ENCODE measurements around the gene MINAR2.

MINAR2 gene, protein sequence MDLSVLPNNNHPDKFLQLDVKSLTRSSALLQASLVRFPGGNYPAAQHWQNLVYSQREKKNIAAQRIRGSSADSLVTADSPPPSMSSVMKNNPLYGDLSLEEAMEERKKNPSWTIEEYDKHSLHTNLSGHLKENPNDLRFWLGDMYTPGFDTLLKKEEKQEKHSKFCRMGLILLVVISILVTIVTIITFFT

DNA sequence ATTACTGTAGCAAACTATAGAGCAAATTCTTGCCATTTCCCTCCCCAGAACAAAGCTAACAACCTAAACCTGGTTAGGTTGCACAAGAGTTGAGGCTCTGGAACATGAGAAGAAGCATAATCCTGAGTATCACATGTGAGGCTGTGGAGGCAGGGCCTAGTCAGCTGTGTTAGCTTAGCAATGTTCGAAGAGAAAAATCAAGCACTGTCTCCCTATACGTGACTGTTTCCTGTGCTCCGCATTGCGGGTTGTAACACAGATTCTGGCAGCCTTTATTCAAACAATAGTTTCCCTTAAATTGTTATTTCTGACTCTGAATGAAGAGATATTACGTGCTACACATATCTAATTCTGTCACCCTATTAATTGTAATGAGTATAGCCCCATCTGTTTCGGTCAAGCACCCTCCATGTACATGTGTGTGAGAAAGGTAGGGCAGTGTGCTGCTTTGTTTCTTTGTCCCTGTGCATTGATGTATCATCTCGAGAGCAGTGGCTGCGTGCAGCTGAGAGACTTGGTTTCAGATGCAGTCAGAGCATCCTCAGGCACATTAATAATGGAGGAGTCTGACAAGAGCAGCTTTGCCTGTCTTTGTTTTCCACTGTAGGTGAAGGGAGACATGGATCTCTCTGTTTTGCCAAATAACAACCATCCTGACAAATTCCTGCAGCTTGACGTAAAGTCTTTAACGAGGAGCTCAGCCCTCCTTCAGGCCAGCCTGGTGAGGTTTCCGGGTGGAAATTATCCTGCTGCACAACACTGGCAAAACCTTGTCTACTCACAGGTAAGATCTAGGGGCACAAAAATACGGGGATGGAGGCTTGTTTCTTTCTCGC, at the start of gene MINAR2:
Gene MINAR2 (plus strand): TSS at position 523 of the 836 bp plus-strand sequence. CDS start 97 bp downstream, at position 620.
- no peak for DNase-seq

DNA sequence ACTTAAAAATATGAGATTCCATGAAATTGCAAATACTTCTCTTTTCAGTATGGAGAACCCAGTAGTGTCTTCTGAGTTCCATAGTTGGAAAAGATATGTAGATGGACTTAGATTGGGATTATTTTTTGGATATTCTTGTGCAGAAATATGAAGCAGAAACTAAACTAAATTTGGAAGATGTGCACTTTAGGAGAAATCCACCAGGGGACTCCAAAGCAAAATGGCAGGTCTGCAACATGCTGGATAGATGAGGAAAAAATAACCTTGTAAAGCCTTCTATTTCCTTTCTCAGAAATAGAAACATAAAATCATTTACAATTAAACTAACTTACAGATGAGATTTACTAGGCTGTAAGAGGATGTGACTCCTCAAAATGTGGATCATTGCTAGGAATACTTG, 49.2 kb upstream of the MINAR2 start:
- no peak for DNase-seq

DNA sequence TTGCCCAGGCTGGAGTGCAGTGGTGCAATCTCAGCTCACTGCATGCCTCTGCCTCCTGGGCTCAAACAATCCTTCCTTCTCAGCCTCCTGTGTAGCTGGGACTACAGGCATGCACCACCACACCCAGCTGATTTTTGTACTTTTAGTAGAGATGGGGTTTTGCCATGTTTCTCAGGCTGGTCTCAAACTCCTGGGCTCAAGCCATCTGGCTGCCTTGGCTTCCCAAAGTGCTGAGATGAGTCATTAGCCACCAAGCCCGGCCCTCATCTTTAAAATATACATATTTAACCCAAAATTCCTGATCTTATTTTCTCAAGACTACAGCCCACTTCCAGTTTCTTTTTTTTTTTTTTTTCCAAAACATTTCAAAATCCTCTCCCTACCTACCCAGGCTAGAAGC, 31.7 kb upstream of the MINAR2 start:
- no peak for DNase-seq

DNA sequence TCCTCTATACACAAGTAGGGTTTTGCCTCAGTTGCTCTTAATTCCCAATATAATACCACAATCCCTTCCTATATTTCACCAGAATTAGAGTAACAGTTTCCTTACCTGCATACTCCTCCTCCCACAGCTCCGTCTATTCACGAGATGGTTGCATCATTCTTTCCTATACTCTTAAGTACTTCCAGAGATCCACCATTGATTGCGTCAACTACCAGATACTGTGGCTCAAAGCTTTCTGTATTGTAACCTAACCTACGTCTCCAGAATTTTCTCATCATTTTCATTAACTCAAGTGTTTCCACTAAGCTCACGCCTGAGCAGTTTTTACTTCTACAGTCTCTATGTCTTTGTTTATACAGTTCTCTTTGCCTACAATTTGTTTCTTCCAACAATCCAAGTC, 31.2 kb upstream of the MINAR2 start:
- no peak for DNase-seq

DNA sequence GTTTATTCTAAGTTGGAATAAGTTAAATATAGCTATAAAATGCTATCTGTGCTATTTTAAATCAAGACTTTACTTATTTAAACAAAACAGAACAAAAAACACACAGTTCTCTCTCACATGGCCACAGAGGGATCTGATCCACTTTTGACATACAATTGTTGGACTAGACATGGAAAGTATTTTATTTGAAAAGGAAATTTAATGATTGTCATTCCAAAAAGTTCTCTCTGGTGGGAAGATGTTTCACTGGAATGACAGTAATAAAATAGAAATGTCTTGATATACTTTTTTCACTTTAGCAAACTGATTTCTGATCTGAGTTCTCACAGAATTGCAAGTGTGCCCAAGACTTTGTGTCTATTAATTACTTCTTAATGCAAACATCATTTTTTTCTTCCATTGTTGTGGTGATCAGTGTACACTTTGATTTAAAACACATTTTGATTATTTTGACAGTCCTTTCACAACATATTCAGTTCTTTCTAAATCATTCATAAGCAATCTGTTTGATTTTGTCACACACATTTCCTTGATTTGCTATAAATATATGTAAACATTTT, 30.1 kb upstream of the MINAR2 start:
- no peak for DNase-seq

DNA sequence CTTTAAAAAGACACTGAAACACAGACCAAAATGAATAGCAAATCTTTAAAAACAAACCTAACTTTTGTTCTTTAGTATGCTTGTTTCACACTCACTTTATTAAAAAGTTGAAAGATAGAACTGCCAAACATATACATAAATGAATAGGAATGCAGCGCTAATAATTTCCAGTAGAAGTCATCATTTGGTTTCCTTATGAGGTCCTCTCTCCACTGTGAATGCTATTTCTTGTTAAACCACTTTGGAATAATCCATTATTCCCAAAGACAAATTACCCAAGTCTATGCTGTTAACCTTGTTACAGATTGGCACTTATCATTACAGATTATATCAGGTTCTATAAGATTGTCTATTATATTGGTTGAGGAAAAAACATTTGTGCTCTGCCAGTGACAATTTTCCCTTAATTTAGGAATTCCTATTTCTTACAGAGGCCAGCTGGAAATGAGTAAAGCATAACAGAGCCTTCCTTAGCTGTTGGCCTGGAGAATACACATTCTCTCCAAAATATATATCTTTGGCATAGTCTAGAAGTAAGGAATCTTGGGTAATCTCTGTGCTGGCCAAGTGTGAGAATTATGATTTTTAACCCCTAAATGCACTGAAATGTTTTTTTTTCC, 29.3 kb upstream of the MINAR2 start:
- DNase-seq: no peak

DNA sequence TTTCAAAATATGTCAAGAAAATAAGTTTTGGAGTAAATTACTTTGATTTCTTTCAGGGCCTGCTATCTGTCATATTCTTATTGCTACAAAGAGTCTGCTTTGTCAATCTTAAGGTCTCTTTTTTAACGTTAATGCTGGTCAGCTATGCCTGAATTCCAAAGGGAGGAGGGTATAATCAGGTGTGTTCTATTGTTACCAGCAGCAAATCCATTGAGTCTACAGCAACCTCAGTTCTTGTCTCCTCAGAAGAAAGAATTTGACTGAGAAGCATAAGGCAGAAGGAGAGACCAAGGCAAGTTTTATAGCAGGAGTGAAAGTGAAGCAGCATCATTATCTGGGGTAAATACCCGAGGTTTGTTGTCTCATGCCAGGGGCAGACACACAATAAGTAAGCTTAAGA, 23.7 kb upstream of the MINAR2 start:
- DNase-seq: no peak

DNA sequence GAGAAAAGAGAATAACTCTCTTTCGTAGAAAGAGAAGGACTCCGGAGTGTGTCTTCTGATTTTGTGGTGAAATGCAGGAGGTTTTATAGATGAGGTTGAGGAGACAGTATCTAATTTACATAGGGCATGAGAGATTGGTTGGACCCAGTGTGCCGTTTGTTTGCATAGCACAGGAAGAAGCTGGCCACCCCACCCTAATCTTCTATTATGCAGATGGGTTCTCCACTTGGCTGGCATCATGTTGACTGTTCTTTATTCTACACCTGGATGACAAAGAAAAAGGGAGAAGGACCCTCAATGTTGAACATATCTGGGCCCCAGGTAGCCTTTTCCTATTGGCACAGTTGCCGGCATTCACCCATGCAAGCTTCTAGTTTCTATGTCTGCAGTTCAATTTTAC, 23.2 kb upstream of the MINAR2 start:
- no peak for DNase-seq

DNA sequence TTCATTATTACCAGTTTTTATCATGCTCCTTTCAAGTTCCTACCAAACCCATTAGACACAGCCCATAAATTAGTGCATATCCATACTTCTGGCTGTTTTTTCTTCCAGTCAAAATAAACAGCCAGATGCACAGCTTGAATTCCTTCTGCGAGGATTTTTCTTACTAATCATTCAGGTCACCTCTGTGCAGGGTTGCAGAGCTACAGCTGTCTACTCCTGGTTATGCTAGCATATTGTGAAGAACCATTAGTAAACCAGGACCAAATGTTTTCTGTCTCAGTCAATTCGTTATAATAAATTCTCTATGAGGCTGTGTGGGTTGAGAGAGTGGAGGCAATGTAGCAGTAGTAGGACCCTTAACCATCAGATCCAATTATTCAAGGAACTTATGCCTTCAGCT, 8.1 kb upstream of the MINAR2 start:
- no peak for DNase-seq

DNA sequence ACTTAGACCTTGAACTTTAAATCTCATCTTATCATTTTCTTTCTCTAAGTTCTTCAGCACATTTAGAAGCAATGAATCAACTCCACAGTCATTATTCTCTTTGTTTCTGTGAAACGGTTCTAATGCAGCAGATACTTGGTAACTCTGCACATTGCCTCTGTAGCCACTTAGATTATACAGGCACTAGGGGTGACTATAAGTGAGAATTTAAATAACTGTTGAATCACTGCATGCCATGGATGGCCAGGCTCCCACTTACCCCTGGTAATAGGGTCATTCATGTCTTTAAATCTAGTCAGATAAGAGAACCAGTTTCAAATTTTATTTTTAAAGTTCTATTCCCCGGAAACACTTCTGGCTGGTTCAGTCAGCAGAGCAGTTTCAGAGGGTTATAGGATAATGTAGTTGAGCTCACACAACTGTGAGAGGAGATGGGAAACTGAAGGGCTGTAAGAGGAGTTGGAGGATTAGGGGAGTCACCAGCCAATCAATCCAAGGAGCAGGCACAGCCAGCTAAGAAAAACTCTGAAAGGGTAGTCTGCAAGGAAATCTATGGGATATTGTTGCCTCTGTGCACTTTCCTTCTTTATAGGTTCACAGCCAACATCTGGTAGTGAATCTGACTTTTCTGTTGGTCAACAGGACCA, 4.2 kb upstream of the MINAR2 start:
- no peak for DNase-seq

DNA sequence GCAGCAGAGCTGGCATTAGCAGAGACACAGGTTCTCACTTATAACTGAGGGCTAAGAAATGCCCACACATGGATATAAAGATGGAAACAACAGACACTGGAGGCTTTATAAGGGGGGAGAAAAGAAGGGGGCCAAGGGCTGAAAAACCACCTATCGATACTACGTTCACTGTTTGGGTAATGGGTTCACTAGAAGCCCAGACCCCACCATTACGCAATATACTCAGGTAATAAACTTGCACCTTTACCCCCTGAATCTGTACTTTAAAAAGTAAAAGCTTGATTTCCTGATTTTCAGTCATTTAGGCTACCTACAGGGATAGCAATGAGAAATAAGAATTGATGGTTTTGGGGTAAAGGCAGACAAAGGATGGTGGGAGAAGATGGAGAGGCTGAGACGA, 1.9 kb upstream of the MINAR2 start:
- no peak for DNase-seq

DNA sequence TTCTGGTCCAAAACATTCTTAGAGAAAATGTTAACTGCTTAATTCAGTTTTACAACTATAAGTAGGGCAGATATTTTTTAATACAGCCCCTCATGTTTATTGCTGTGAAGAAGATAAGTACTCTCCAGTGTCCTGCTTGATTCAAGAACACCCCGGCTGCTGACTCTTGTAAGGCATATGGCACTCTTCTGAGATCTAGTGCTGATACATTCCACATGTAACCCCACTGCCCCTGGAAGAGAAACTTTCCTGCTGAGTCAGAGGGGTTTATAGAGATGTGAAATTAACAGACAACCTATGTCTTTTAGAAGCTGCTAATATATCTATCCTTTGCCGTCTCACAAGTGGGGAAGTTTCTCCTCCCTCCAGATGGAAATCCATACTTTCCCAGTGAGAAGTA, 1.0 kb upstream of the MINAR2 start:
- no peak for DNase-seq

DNA sequence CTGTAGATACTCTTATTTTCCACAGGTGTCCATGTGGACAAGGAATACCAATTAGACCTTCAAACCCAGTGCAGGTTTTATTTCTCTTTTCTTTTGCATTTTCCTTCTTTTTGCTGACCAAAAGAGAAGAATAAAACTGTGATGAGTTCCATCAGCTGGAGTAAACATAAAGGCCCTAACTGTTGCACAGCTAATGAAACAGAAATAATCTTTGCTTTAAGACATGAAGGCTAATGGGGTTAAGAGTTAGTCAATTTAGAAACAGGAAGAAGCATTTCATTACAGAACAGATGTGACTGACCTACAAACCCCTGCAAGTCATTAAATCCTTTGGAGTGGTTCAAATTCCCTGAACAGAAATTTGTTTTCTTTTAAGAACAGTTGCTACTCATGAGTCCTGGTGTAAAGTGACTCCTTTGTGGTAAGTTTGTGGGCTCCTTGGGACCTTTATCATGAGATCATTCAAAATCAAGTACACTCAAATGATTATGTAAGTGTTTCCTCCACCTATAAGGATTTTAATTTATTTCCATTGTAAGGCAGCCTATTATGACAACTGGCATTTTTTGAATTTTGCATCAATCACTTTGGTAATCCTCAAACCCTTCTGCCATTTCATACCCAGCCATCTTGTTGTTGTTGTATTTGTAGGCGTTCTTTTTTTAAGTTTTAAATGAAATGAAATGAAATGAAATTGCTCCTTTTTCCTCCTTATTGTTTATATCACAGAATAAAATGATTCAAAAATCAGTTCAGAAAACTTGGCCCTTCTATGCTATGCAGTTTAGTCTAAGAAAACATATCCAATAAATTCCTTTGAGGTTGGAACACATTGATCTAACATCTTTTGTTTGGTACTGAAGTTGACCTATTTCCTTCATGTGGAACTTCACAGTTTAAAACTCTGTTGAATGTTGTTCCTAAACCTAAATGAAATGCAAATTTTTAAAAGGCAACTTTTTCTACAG, 1.3 kb downstream of the MINAR2 start:
- no peak for DNase-seq

DNA sequence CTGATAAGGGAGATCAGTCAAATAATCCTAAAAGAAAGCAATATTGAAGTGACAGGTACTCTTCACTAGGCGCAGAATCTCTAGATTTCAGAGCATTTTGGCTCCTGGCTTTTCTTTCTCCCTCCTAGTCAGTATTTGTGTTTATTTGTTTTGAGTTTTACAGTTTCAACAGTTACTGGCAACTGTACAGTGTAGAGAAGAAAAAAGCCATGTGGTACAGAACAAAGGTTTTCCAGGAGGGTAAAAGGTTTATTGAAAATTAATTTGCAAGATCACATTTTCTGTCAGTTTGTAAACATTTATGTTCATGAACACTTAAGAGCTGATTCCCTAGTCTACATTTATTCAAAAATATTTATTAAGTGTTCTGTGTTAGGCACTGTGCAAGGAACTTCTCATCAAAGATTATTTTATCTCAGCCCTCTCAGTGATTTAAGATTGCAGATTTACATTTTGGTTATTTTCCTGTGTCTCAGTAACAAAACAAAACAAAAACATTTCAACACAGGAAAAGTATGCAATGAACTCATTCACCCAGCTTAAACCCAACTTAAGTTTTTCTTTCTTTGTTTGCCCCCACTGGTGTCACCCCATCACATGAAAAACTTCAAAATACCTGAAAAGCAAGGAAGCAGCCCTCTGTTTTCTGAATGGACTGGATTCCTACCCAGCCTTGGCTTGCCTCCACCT, 12.9 kb downstream of the MINAR2 start:
- DNase-seq: no peak

DNA sequence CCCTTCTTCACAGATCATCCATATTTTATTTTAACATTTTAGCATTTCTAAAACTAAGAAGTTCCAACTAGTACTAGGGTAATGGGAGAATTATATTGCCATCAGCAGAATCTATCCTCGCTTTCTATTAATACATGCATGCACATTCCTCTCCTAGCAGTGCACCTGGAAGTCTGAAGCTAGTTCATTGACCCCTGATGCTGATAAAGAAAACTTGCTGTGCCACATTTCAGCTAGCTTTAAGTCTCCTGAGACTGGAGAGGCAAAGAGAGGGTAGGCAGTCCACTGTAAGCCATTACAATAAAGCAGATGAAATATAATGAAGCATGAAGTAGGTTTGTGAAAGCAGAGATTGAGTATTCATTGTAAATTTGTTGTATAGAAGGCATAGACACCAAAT, 15.8 kb downstream of the MINAR2 start:
- no peak for DNase-seq

DNA sequence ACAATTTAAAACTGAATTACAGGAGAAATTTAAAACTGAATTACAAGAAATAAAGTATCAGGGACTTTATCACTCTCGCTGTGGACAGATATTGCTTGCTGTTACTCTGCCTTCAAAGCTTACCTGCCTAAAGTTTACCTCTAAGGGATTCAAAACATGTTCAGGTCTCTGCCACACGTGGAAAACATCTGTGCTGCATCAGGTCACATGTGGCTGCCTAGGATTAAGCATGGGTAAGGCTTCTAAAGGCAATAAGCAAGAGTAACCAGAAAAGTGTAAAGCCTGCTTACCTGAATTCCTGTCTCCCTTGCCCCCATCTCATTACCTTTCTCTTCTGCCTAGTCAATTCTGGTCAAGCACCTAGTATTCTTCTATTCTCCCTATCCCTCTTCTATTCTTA, 18.9 kb downstream of the MINAR2 start:
- no peak for DNase-seq

DNA sequence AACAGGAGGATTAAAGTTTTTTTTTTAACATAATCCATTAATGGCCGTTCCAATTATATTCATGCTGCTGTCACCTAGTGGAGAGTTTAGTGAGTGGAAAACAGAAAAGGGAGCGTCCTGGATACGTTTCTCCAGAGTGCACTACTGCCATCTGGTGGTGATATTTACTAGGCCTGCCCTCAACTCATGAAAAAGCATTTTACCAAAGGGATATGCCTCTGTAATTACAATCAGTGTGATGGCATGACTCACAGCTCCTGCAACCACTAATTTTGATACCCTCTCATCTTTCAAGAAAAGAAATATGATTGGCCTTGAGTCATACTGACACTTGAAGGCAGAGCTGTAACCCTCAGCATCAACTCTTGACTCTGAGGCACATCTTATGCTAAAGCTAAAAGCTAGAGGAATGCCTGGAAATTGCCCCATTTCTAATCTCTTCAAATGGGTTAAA, 20.1 kb downstream of the MINAR2 start:
- peak; percentile 80 for DNase-seq

DNA sequence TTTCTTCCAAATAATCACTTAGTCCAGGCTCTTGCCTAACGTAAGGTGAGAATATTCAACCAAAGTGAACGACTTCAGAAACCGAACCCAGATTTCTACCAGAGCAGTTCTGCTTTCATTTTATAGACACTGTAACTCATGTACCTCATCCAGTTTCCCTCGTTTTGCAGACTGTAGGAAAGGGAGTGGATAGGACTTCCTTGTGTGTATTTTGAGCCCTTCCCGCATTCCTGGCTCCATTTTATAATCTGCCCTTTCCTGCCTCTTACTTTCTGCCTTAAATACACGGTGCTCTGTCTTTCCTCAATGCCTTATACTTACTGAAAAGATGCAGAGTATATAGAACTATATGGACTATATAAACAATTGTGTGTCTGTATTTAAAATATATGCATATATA, 20.8 kb downstream of the MINAR2 start:
- no peak for DNase-seq

DNA sequence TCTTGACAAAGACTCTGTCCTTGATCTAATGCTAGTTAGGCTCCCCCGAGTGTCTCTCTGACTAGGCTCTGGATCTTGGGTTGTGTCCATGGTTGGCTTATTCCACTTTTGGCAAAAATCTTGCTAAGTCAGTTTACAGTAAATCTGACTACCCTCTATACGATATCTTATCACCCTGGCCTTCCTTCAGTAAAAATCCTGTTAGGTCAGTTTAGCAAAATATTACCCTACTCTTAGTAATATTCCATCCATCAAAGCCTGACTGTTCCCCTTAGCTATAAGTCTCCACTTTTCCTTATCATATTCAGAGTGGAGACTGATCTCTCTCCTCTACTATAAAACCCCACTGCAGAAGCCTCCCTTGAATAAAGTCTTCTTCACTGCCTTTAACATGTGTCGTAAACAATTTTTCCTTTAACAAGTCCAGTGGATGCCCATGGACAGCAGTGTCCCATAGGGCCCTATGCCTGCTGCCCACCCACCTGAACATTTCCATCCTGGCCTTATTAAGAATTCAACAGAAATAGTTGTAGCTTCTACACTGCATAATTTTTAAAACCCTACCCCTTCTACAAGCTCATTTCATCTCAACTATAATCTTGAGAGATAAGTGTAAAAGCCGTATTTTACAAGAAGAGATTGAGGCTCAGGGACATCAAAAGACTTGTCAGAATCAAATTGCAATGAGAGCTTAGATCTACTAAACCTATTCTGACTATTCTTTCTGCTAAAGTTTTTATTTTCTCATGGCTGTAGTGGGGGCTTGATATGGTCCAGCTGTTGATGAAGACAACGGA, 22.3 kb downstream of the MINAR2 start:
- no peak for DNase-seq

DNA sequence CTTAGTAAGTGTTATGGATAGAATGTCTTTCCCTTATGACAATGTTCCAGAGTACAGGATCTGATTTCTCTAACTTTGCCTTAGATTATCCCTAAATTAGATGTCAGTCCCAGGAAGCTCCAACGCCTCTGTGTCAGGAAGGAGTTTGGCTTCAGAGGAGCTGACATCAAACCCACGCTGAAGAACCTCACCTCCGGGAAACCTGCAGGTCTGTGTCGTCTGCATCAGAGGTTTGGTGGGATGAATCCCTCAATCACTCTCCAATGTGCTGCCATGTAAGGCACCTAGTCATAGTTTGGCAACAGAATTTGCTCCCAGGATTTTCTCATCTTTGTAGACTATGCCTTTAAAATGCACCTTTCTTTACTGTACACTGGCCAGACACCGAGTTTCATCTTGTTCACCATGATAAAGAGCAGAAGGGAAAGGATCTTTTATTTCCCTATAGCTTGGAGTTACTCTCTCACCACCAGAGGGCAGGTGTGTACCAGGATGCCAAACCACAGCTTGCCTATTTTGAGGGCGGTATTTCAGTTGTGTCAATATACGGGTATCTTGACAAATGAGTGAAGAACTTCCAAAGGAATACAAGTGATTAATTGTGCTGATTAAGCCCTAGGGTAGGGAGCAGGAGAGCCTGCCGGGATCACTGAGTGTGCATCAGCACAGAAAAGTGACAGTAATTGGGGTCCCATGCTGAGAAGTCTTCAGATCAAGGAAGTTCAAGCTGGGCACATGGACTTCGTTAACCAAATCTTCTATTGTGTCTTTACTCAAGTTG, 23.4 kb downstream of the MINAR2 start:
- no peak for DNase-seq

Measured in SHP77 treated with DMSO at 0.1 percent for 48 hours (cell line).